Hematopoietic multipotent progenitor cell (in vitro differentiated cells): Measurements from ENCODE around the gene APOA5. TPM values are rescaled to one million over a fixed set of nuclear protein-coding genes. Genes with fewer than 3 reads are reported as not detected.
"Not testable (repeated sequence)": the region's sequence is repeated elsewhere in the genome, so short reads cannot be mapped to it uniquely, and the experiment has no call there.

ENCODE experiments used
- DNase-seq, 3 donors: peaks; one replicate each; pipeline ENCODE4 v3.0.0-alpha.2; 2011 to 2015; ENCODE audit warnings: low read depth in 2 of 3, low spot score in 2 of 3
- total RNA-seq: library from RNA; depleted of rRNA; stranded (reverse); fragments of >200 nt; gene quantifications from one replicate; pipeline ENCODE4 v1.2.3, GENCODE V29; 2012

The APOA5 gene
- total RNA-seq, 1 donor: not detected

DNA sequence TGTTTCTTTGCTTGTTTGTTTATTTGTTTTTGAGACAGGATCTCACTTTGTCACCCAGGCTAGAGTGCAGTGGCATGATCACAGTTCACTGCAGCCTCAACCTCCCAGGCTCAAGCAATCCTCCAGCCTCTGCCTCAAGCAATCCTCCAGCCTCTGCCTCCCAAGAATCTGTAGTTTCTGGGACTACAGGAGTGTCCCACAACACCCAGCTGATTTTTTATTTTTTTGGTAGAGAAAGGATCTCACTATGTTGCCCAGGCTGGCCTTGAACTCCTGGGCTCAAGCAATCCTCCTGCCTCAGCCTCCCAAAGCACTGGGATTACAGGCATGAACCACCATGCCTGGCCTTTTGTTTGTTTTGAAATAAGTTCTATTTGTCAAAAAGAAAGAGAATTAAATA, 10.0 kb upstream of the APOA5 start:
- not testable (repeated sequence) for DNase-seq

DNA sequence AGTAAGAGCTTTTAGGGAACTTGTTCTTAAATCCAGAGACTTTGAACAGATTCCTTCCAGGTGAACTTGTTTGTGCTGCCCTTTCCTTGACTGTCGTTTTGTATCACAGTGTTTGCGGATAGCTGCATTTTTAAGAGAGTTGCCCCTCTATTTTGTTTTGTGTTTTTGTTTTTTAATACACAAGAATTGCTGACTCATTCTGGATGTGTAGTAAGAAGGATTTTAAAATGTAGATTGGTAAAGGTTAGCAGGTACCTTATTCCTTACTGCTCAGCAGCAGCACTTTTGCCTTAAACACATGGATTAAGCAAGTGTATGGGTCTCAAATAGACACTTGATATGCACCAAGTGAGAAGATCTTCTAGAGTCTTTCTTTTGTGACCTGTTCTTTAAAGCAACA, 8.9 kb upstream of the APOA5 start:
- DNase-seq: no peak

- DNase-seq: no peak
Measured at GRCh38 chr11:116798368-116798767, 6.7 kb upstream of the APOA5 start.

- DNase-seq: no peak
Measured at GRCh38 chr11:116797816-116798215, 6.1 kb upstream of the APOA5 start.

DNA sequence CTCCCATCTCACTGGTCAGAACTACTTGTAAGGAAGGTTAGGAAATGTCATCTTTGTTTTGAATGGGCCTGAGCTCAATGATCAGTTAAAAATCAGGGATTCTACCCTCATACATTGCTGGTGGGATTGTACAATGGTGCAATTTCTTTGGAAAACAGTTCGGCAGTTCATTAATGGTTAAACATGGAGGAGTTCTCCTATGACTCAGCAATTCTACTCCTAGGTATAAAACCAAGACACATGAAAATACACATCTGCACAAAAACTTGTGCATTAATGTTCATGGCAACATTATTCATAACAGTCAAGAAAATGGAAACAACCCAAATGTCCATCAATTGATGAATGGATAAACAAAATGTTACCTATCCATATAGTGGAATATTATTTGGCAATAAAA, 4.9 kb upstream of the APOA5 start:
- no peak for DNase-seq

DNA sequence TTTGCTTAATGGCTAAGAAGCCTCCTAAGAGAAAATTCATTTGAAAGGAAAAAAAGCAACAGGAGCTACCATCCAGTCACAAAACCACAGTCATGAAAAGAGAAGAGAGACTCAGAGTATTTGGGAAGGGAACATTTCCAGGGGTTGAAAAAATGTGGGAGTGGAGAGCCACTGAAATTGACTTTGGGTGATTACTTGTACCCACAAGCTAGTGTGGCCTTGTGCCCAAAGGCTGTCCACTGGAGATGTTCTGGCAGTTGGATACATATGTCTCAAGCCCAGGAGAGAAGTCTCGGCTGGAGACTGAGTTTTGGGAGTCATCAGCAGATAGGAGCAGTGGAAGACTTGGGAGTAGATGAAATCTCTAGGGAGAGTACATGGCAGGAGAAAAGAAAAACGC, 3.2 kb upstream of the APOA5 start:
- DNase-seq: no peak

DNA sequence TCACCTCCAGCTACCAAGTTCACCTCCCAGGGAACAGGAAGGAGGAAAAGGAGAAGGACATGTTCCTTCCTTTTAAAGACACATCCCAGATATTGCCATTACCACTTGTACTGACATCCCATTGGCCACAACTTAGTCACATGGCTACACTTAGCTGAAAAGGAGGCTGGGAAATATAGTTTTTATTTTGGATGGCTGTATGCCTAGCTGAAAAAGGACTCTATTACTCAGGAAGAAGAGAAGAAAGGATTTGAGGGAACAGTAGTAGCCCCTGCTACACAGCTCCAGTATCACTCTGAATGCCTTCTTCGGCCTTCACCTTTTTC, 2.1 kb upstream of the APOA5 start:
- DNase-seq: no peak

- DNase-seq: no peak
Measured at GRCh38 chr11:116792869-116793771, 1.4 kb upstream of the APOA5 start.

- no peak for DNase-seq
Measured at GRCh38 chr11:116792144-116792868, 627 bp upstream of the APOA5 start.

- DNase-seq: peak; percentile 54 to 70 (median 59)
Measured at GRCh38 chr11:116791002-116791812, 472 bp downstream of the APOA5 start.

DNA sequence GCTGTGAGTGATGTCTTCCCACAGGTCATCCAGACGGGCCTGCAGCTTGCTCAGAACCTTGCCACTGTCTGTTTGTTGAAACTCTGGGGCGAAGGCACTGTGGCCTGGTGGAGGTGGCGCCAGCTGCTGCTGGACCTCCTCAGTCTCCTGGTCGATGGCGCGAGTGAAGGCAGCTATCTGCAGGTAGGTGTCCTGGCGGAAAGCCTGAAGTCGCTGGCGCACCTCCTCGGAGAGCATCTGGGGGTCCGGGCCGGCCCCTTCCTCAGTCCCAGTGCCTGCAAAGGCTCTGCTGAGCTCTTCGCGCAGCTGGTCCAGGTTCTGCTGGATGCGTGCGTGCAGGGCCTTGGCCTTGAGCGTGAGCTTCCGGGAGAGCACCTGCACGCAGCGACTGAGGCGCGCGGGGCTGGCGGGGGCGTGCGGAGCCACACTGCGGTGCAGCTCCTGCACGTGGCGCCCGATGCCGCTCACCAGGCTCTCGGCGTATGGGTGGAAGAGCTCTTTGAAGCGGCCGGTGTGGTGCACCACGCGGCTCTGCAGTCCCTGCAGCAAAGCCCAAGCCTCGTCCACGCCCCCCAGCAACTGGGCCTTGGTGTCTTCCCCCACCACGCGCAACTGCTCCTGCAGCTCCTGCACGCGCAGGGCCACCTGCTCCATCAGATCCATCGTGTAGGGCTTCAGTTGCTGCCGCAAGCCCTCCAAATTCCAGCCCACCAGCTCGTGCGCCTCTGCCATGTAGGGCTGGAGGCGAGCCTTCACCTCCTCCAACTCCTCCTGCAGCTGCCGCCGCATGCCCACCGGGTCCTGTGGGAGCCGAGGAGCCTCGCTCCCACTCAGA, 1.3 kb downstream of the APOA5 start:
- DNase-seq: no peak

- no peak for DNase-seq
Measured at GRCh38 chr11:116788975-116789374, 2.7 kb downstream of the APOA5 start.

DNA sequence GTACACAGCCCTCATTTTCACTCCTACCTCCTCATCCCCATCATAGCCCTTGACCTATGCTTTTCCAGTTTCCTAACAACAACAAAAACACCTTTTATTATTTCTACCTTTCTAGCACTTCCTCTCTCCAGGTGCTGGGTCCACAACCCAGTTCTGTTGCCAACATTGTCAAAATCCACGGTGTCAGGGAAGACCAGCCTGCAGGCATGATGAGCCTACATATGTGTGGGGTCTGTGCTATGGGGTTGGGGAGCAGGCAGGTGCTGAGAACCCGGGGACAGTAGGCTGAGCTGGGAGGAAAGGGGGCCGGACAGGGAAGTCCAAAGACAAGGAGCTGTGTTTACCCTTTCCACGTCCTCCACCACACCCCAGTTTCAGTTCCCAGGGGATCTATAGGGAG, 3.1 kb downstream of the APOA5 start:
- no peak for DNase-seq

GRCh38 chr11:116787786-116788486, 3.7 kb downstream of the APOA5 start, which contains the start of gene ZPR1:
ZPR1 (minus strand) TSS chr11:116788023; CDS start chr11:116787990, 33 bp downstream.
- DNase-seq: peak; percentile 65 to 85 (median 79)

GRCh38 chr11:116787436-116787785, 4.3 kb downstream of the APOA5 start:
- DNase-seq: peak in 1 of 3 donors; percentile 4

DNA sequence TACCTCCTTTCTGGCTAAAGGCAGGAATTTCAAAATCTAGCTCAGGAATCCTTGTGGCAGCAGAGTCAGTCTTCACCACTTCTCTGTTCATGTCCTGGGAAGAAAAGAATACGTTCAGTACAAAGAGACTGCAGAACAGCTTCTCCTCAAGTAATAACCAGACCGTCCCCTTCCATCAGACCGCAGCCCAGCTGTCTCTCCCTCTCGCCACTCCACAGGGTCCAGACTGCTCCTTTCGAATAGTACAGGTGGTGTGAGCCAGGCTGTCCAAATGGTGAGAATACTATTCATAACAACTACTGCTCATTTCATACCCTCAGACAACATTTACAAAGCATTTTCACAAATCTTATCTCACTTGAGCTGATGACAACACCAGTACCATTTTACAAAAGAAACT, 4.7 kb downstream of the APOA5 start:
- DNase-seq: no peak

- no peak for DNase-seq
Measured at GRCh38 chr11:116786326-116786725, 5.4 kb downstream of the APOA5 start.

DNA sequence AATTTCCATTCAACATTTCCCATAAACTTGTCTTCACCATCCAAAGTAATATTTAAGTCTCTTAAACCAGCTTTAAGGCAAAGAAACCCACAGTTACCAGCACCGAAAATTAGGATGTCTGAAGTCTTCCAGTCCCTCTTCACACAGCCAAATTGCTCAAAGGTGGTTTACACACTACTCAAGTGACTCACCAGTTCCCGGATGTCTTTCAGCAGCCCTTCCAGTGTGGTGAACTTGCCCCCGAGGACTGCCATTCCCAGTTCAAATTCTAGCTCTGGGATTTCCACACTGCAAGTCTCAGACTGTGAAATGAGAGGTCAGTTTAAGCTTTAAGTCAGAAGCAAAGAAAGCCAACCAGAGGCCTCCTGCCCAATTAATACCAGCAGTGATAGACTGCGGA, 9.0 kb downstream of the APOA5 start:
- no peak for DNase-seq

- DNase-seq: no peak
Measured at GRCh38 chr11:116778556-116778955, 13.1 kb downstream of the APOA5 start.

GRCh38 chr11:116777056-116777455, 14.6 kb downstream of the APOA5 start:
- DNase-seq: no peak
